ENCODE results near the gene OPCML.

OPCML gene

GRCh38 chr11:133115099-133115498, 417.2 kb downstream of the OPCML start:
- Histone ChIP-seq H3K27me3 (no peaks in the 10 kb centered on the region), H3K27ac (no peak overlapping the region), H3K36me3 (no peaks in the 10 kb centered on the region)

GRCh38 chr11:133107763-133108162, 424.5 kb downstream of the OPCML start:
- no peak for TF ChIP-seq CTCF (IDR thresholded peaks at IDR 0.05)
- Histone ChIP-seq H3K4me1 (ENCODE audit: control insufficient read depth in 1 of 2, insufficient read depth in 1 of 2, low read depth in 1 of 2, low read length in 1 of 2) (no peaks in the 10 kb centered on the region), H3K36me3 (no peaks in the 10 kb centered on the region), H3K9me3 (no peaks in the 10 kb centered on the region), H3K27me3 (no peaks in the 10 kb centered on the region), H3K27ac (no peak overlapping the region), H3K4me3 (ENCODE audit: low read depth in 1 of 2, low read length in 1 of 2) (no peak overlapping the region)

More at GRCh38 chr11:133115099-133115498, 417.2 kb downstream of the OPCML start:
- Histone ChIP-seq H3K4me1 (ENCODE audit: control insufficient read depth in 1 of 2, insufficient read depth in 1 of 2, low read depth in 1 of 2, low read length in 1 of 2) (no peaks in the 10 kb centered on the region), H3K4me3 (ENCODE audit: low read depth in 1 of 2, low read length in 1 of 2) (no peak overlapping the region), H3K9me3 (no peaks in the 10 kb centered on the region)
- no peak for TF ChIP-seq CTCF (IDR thresholded peaks at IDR 0.05)

- H3K27me3 ChIP-seq: no peaks in the 10 kb centered on the region
- H3K27ac ChIP-seq: no peak overlapping the region
- TF ChIP-seq CTCF (IDR thresholded peaks at IDR 0.05): no peak
- H3K4me1 ChIP-seq (ENCODE audit: control insufficient read depth in 1 of 2, insufficient read depth in 1 of 2, low read depth in 1 of 2, low read length in 1 of 2): no peaks in the 10 kb centered on the region
- no peaks in the 10 kb centered on the region for H3K9me3 ChIP-seq
- H3K4me3 ChIP-seq (ENCODE audit: low read depth in 1 of 2, low read length in 1 of 2): no peak overlapping the region
- H3K36me3 ChIP-seq: no peaks in the 10 kb centered on the region
Measured at GRCh38 chr11:133107136-133107535, 425.2 kb downstream of the OPCML start.

GRCh38 chr11:133106417-133106816, 425.9 kb downstream of the OPCML start:
- Histone ChIP-seq H3K9me3 (no peaks in the 10 kb centered on the region), H3K4me1 (ENCODE audit: control insufficient read depth in 1 of 2, insufficient read depth in 1 of 2, low read depth in 1 of 2, low read length in 1 of 2) (no peaks in the 10 kb centered on the region), H3K27ac (no peak overlapping the region), H3K4me3 (ENCODE audit: low read depth in 1 of 2, low read length in 1 of 2) (no peak overlapping the region), H3K36me3 (no peaks in the 10 kb centered on the region), H3K27me3 (no peaks in the 10 kb centered on the region)
- no peak for TF ChIP-seq CTCF (IDR thresholded peaks at IDR 0.05)

- Histone ChIP-seq H3K4me3 (ENCODE audit: low read depth in 1 of 2, low read length in 1 of 2) (no peak overlapping the region), H3K27me3 (no peaks in the 10 kb centered on the region), H3K9me3 (no peaks in the 10 kb centered on the region), H3K4me1 (ENCODE audit: control insufficient read depth in 1 of 2, insufficient read depth in 1 of 2, low read depth in 1 of 2, low read length in 1 of 2) (no peaks in the 10 kb centered on the region), H3K36me3 (no peaks in the 10 kb centered on the region), H3K27ac (no peak overlapping the region)
- no peak for TF ChIP-seq CTCF (IDR thresholded peaks at IDR 0.05)
Measured at GRCh38 chr11:133104009-133104744, 428.1 kb downstream of the OPCML start.
